Measurements from ENCODE around the gene RNF44.

DNA sequence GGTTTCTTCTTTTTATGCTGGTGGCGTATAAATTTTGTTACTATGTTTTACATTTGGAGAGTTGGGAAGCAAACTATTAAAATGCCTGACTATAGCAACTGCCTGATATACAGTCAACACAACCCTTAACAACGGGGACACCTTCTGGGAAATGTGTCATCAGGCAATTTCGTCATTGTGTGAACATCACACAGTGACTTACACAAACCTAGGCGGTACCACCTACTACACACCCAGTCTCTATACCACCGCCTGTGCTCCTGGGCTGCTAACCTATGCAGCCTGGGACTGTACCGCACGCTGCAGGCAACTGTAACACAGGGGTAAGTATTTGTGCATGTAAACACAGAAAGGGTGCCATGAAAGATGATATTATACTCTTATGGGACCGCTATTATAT lies 10.6 kb upstream of the RNF44 start:
- TF ChIP-seq, protein P1, sequence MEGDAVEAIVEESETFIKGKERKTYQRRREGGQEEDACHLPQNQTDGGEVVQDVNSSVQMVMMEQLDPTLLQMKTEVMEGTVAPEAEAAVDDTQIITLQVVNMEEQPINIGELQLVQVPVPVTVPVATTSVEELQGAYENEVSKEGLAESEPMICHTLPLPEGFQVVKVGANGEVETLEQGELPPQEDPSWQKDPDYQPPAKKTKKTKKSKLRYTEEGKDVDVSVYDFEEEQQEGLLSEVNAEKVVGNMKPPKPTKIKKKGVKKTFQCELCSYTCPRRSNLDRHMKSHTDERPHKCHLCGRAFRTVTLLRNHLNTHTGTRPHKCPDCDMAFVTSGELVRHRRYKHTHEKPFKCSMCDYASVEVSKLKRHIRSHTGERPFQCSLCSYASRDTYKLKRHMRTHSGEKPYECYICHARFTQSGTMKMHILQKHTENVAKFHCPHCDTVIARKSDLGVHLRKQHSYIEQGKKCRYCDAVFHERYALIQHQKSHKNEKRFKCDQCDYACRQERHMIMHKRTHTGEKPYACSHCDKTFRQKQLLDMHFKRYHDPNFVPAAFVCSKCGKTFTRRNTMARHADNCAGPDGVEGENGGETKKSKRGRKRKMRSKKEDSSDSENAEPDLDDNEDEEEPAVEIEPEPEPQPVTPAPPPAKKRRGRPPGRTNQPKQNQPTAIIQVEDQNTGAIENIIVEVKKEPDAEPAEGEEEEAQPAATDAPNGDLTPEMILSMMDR (IDR thresholded peaks at IDR 0.05), result no peak
- no peak for TF ChIP-seq POLR2A (IDR thresholded peaks at IDR 0.05)
